Left lung (tissue), 14 donors: Measurements from ENCODE around the gene CUL2. TPM values are rescaled to one million over a fixed set of nuclear protein-coding genes. Genes with fewer than 3 reads are reported as not detected.

Experiments used
- ATAC-seq: fragments of 200-7000 bp; cut with Tn5 transposase; one replicate; pipeline ENCODE4 v1.9.1; 2020; ENCODE audit warnings: moderate library complexity
- DNase-seq, 4 donors: peaks; one replicate each; pipeline ENCODE4 v3.0.0-alpha.2; 2013 to 2020
- H3K27ac ChIP-seq, 2 donors: fragments of 200-600 bp; sonication (generic) in 1 of 2; one replicate each; pipeline versions ENCODE4 v1.5.0 to v1.8.0; 2020 to 2021
- H3K27me3 ChIP-seq, 2 donors: fragments of 200-600 bp; sonication (generic) in 1 of 2; one replicate each; pipeline versions ENCODE4 v1.5.0 to v1.8.0; 2020 to 2021
- H3K36me3 ChIP-seq, 2 donors: fragments of 200-600 bp; sonication (generic) in 1 of 2; one replicate each; pipeline versions ENCODE4 v1.5.0 to v1.8.0; 2020 to 2021
- H3K4me1 ChIP-seq, 2 donors: fragments of 200-600 bp; one replicate each; pipeline ENCODE4 v1.8.0; 2021
- H3K4me3 ChIP-seq, 2 donors: fragments of 200-600 bp; sonication (generic) in 1 of 2; one replicate each; pipeline versions ENCODE4 v1.5.0 to v1.8.0; 2020 to 2021; ENCODE audit warnings: mild to moderate bottlenecking in 1 of 2
- H3K9me3 ChIP-seq, 2 donors: fragments of 200-600 bp; sonication (generic) in 1 of 2; one replicate each; pipeline versions ENCODE4 v1.5.0 to v1.8.0; 2020 to 2021
- CTCF ChIP-seq, 2 donors: fragments of 200-600 bp; sonication (generic) in 1 of 2; IDR thresholded peaks; one replicate each; pipeline versions ENCODE4 v1.5.0 to v1.8.0; 2021; ENCODE audit warnings: antibody characterized with exemption in 2 of 2
- intact Hi-C, 2 donors: fragments of 100-400 bp; cut with DNase I; formaldehyde crosslinking; loops; one replicate each; pipeline versions ENCODE4 v1.11.2 to v1.14.2; 2022
- long read RNA-seq, 12 donors: library from polyadenylated mRNA in 2 of 12; unstranded in 2 of 12; transcript quantifications; one replicate each; pipeline ENCODE4 v2.0.0 and lab custom pipeline, GENCODE V29; 2019 to 2026
- polyA plus RNA-seq, 6 donors: library from polyadenylated mRNA; unstranded; fragments of 120-200 nt; gene quantifications; one replicate each; pipeline ENCODE4 v1.2.1, GENCODE V29; 2013; ENCODE audit not compliant: insufficient read length in 6 of 6
- total RNA-seq, 2 donors: library from RNA; stranded (reverse); fragmentation: NEBNext Ultra II Directional; extraction: Animal tissue kit (Norgen Biotek cat#: 25700); gene quantifications; one replicate each; pipeline ENCODE4 v1.2.1, GENCODE V29; 2021
- donor health status: DM: no; HTN: yes; CAD: no.
- donor health status: DM: no; HTN: no; CAD: no.

The CUL2 gene
- total RNA-seq, result 10 to 100 TPM; 28.7 to 36.3 TPM
- 10 to 100 TPM; 35.1 to 42.5 (median 38.6) TPM for polyA plus RNA-seq
- long read RNA-seq, donor 1, full-length matches to known transcripts, result 7 of 7 reads
- long read RNA-seq, donor 1, partial matches to known transcripts, result 0 of 7 reads
- long read RNA-seq, donor 1, other reads (novel, unspliced or antisense), result 0 of 7 reads
- long read RNA-seq, donor 2, full-length matches to known transcripts, result 2 of 2 reads
- long read RNA-seq, donor 2, partial matches to known transcripts, result 0 of 2 reads
- long read RNA-seq, donor 2, other reads (novel, unspliced or antisense), result 0 of 2 reads
- long read RNA-seq, donor 3, full-length matches to known transcripts, result 5 of 5 reads
- long read RNA-seq, donor 3, partial matches to known transcripts, result 0 of 5 reads
- long read RNA-seq, donor 3, other reads (novel, unspliced or antisense), result 0 of 5 reads
- long read RNA-seq, donor 4, full-length matches to known transcripts, result 1 of 3 reads
- long read RNA-seq, donor 4, partial matches to known transcripts, result 2 of 3 reads
- long read RNA-seq, donor 4, other reads (novel, unspliced or antisense), result 0 of 3 reads
- long read RNA-seq, donor 5, full-length matches to known transcripts, result 4 of 4 reads
- long read RNA-seq, donor 5, partial matches to known transcripts, result 0 of 4 reads
- long read RNA-seq, donor 5, other reads (novel, unspliced or antisense), result 0 of 4 reads
- long read RNA-seq, donor 6, full-length matches to known transcripts, result 4 of 4 reads
- long read RNA-seq, donor 6, partial matches to known transcripts, result 0 of 4 reads
- long read RNA-seq, donor 6, other reads (novel, unspliced or antisense), result 0 of 4 reads
- long read RNA-seq, donor 7, full-length matches to known transcripts, result 1 of 1 reads
- long read RNA-seq, donor 7, partial matches to known transcripts, result 0 of 1 reads
- long read RNA-seq, donor 7, other reads (novel, unspliced or antisense), result 0 of 1 reads
- long read RNA-seq, donor 8, full-length matches to known transcripts, result 4 of 4 reads
- long read RNA-seq, donor 8, partial matches to known transcripts, result 0 of 4 reads
- long read RNA-seq, donor 8, other reads (novel, unspliced or antisense), result 0 of 4 reads
- long read RNA-seq, donor 9, result 0 reads
- long read RNA-seq, donor 10, result 0 reads
- long read RNA-seq, donor 11, full-length matches to known transcripts, result 11 of 11 reads
- long read RNA-seq, donor 11, partial matches to known transcripts, result 0 of 11 reads
- long read RNA-seq, donor 11, other reads (novel, unspliced or antisense), result 0 of 11 reads
- long read RNA-seq, donor 12, full-length matches to known transcripts, result 2 of 2 reads
- long read RNA-seq, donor 12, partial matches to known transcripts, result 0 of 2 reads
- long read RNA-seq, donor 12, other reads (novel, unspliced or antisense), result 0 of 2 reads

- ATAC-seq (peak; percentile 99), DNase-seq (peak; percentile 91 to 96 (median 94))
- H3K27me3 ChIP-seq, result no peaks in the 10 kb centered on the region
- H3K36me3 ChIP-seq, result no peaks in the 10 kb centered on the region
- peak within 1 kb of the TSS; percentile 82 to 93 for H3K4me3 ChIP-seq
- no peak for TF ChIP-seq CTCF (IDR thresholded peaks at IDR 0.05)
- H3K27ac ChIP-seq, result peak within 1 kb of the TSS; percentile 90 to 94
- H3K9me3 ChIP-seq, result no peaks in the 10 kb centered on the region
- peaks cover 10 to 45% of the 10 kb centered on the region in 2 donors for H3K4me1 ChIP-seq
- intact Hi-C loops, result no loop called here
These were observed at the start of gene CUL2 for GRCh38 chr10:35090162-35090954. Gene CUL2, minus strand, starts transcription at chr10:35090341. Its CDS starts 19,024 bp downstream, at chr10:35071317.

GRCh38 chr10:35136263-35136815, 46.2 kb upstream of the CUL2 start:
- peaks cover 0 to 9% of the 10 kb centered on the region in 2 donors for H3K4me1 ChIP-seq
- no peak for TF ChIP-seq CTCF (IDR thresholded peaks at IDR 0.05)
- peak overlapping the region in 1 of 2 donors; percentile 68 for H3K27ac ChIP-seq
- H3K27me3 ChIP-seq, result no peaks in the 10 kb centered on the region
- DNase-seq (no peak), ATAC-seq (peak; percentile 33)
- no peak overlapping the region for H3K4me3 ChIP-seq
- no peaks in the 10 kb centered on the region for H3K36me3 ChIP-seq
- H3K9me3 ChIP-seq, result no peaks in the 10 kb centered on the region
- intact Hi-C loops, result no loop called here

DNA sequence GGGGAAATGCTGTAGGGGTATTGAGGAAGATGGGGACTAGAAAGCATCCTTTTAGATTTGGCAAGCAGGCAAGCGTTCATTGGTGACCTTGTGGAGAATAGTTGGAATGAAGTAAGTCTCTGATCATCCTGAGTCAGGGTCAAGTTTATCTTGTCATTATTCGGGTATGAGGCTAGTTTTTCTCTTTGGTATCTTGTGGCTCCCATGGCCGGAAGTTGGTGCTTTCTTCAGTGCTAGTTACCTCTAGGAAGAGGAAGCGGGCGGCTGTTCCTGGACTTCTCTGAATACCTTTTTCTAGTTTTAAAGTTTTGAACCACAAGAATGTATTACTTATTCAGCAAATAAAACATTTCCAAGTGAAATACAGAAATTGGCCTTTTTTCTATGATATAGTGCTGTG, 45.7 kb upstream of the CUL2 start:
- Histone ChIP-seq H3K36me3 (no peaks in the 10 kb centered on the region), H3K27me3 (no peaks in the 10 kb centered on the region), H3K4me1 (peaks cover 0 to 9% of the 10 kb centered on the region in 2 donors), H3K4me3 (no peak overlapping the region), H3K27ac (peak overlapping the region in 1 of 2 donors; percentile 68), H3K9me3 (no peaks in the 10 kb centered on the region)
- TF ChIP-seq CTCF (IDR thresholded peaks at IDR 0.05), result no peak
- DNase-seq (no peak), ATAC-seq (no peak)
- intact Hi-C loops, result no loop called here

DNA sequence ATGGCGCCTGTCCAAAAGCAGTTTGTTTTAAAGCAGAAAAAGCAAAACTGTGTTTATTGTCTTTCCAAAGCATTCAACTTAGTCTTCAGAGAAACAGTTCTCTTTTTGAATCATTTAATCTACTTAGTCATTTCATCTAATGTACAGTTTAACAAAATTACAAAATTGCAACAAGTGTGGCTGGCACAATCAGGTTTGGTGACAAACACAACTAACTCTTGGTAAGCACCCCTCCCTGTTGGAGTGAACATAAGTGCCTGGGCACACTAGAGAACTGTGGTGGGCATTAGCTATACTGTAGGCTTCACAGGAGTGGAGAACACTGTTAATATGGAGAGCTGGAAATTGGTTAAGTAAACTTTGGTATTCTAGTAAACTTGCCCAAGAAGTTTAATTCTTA, 43.4 kb upstream of the CUL2 start:
- no peak overlapping the region for H3K27ac ChIP-seq
- no peak for DNase-seq
- no peaks in the 10 kb centered on the region for H3K36me3 ChIP-seq
- no peaks in the 10 kb centered on the region for H3K27me3 ChIP-seq
- H3K4me1 ChIP-seq, result peaks cover 5 to 20% of the 10 kb centered on the region in 2 donors
- no peak for TF ChIP-seq CTCF (IDR thresholded peaks at IDR 0.05)
- no peaks in the 10 kb centered on the region for H3K9me3 ChIP-seq
- H3K4me3 ChIP-seq, result no peak overlapping the region
- intact Hi-C loops, result no loop called here
- ATAC-seq, result no peak
